Neuron (in vitro differentiated cells): Measurements from ENCODE around the gene DTX3.
A peak's percentile ranks its signal among the peaks of the same experiment; 100 is the strongest.
"Not testable (repeated sequence)": the region's sequence is repeated elsewhere in the genome, so short reads cannot be mapped to it uniquely, and the experiment has no call there.

Source experiments
- H2AFZ ChIP-seq: one replicate; pipeline ENCODE4 v1.6.1; 2013; ENCODE audit warnings: low read depth, mild to moderate bottlenecking, inconsistent platforms, low read length, moderate library complexity
- H3K27me3 ChIP-seq: one replicate; pipeline ENCODE4 v1.6.1; 2013; ENCODE audit warnings: low read length; ENCODE audit not compliant: insufficient read depth
- H3K36me3 ChIP-seq: one replicate; pipeline ENCODE4 v1.6.1; 2013; ENCODE audit warnings: low read length; ENCODE audit not compliant: insufficient read depth
- H3K4me1 ChIP-seq: one replicate; pipeline ENCODE4 v1.6.1; 2013; ENCODE audit warnings: low read length; ENCODE audit not compliant: insufficient read depth
- H3K4me3 ChIP-seq: 2 replicates; pipeline ENCODE4 v1.5.1; 2013; ENCODE audit warnings: mild to moderate bottlenecking, low read length, moderate library complexity
- H3K9me3 ChIP-seq: one replicate; pipeline ENCODE4 v1.6.1; 2013; ENCODE audit warnings: low read length

DTX3 gene

GRCh38 chr12:57604454-57604991 is at the start of gene DTX3:
DTX3 (plus strand) TSS chr12:57604824; CDS start chr12:57606518, 1,694 bp downstream.
- Histone ChIP-seq H3K36me3 (peaks cover 60% of the 10 kb centered on the region), H3K9me3 (no peaks in the 10 kb centered on the region), H3K4me3 (peak within 1 kb of the TSS; percentile 70), H3K27me3 (no peaks in the 10 kb centered on the region), H2AFZ (peak within 1 kb of the TSS; percentile 74), H3K4me1 (peaks cover 26% of the 10 kb centered on the region)

- Histone ChIP-seq H3K27me3 (no peaks in the 10 kb centered on the region), H2AFZ (no peak overlapping the region), H3K4me1 (peaks cover 38% of the 10 kb centered on the region), H3K4me3 (no peak overlapping the region), H3K9me3 (no peaks in the 10 kb centered on the region), H3K36me3 (no peaks in the 10 kb centered on the region)
These were observed 49.7 kb upstream of the DTX3 start for GRCh38 chr12:57554897-57555296.

GRCh38 chr12:57558864-57559263 is 45.8 kb upstream of the DTX3 start:
- no peaks in the 10 kb centered on the region for H3K9me3 ChIP-seq
- H3K27me3 ChIP-seq, result no peaks in the 10 kb centered on the region
- H3K4me1 ChIP-seq, result peaks cover 4% of the 10 kb centered on the region
- peaks cover 11% of the 10 kb centered on the region for H3K36me3 ChIP-seq
- H2AFZ ChIP-seq, result no peak overlapping the region
- H3K4me3 ChIP-seq, result no peak overlapping the region

- H3K36me3 ChIP-seq, result peaks cover 22% of the 10 kb centered on the region
- H2AFZ ChIP-seq, result no peak overlapping the region
- H3K27me3 ChIP-seq, result no peaks in the 10 kb centered on the region
- H3K4me3 ChIP-seq, result no peak overlapping the region
- no peaks in the 10 kb centered on the region for H3K9me3 ChIP-seq
- H3K4me1 ChIP-seq, result no peaks in the 10 kb centered on the region
These were observed 44.1 kb upstream of the DTX3 start for GRCh38 chr12:57560516-57560915.

GRCh38 chr12:57561117-57561516 is 43.5 kb upstream of the DTX3 start:
- H3K4me1 ChIP-seq, H3K9me3 ChIP-seq, H3K27me3 ChIP-seq, H3K4me3 ChIP-seq, H2AFZ ChIP-seq: not testable (repeated sequence)
- peaks cover 23% of the 10 kb centered on the region for H3K36me3 ChIP-seq

- H2AFZ ChIP-seq, result no peak overlapping the region
- no peaks in the 10 kb centered on the region for H3K27me3 ChIP-seq
- H3K4me1 ChIP-seq, result no peaks in the 10 kb centered on the region
- H3K9me3 ChIP-seq, result no peaks in the 10 kb centered on the region
- peaks cover 28% of the 10 kb centered on the region for H3K36me3 ChIP-seq
- no peak overlapping the region for H3K4me3 ChIP-seq
These were observed 41.3 kb upstream of the DTX3 start for GRCh38 chr12:57563358-57563757.

GRCh38 chr12:57564178-57564740 is 40.4 kb upstream of the DTX3 start:
- Histone ChIP-seq H3K4me1 (no peaks in the 10 kb centered on the region), H3K27me3 (no peaks in the 10 kb centered on the region), H2AFZ (no peak overlapping the region), H3K4me3 (no peak overlapping the region), H3K9me3 (no peaks in the 10 kb centered on the region), H3K36me3 (peaks cover 36% of the 10 kb centered on the region)

- Histone ChIP-seq H3K36me3 (peaks cover 59% of the 10 kb centered on the region), H2AFZ (no peak overlapping the region), H3K27me3 (no peaks in the 10 kb centered on the region), H3K4me1 (no peaks in the 10 kb centered on the region), H3K9me3 (no peaks in the 10 kb centered on the region), H3K4me3 (no peak overlapping the region)
These were observed 35.8 kb upstream of the DTX3 start for GRCh38 chr12:57568838-57569237.

GRCh38 chr12:57569858-57570257 is 34.8 kb upstream of the DTX3 start:
- H2AFZ ChIP-seq, result no peak overlapping the region
- H3K36me3 ChIP-seq, result peaks cover 52% of the 10 kb centered on the region
- no peak overlapping the region for H3K4me3 ChIP-seq
- H3K9me3 ChIP-seq, result no peaks in the 10 kb centered on the region
- no peaks in the 10 kb centered on the region for H3K27me3 ChIP-seq
- no peaks in the 10 kb centered on the region for H3K4me1 ChIP-seq

GRCh38 chr12:57570438-57570837 is 34.2 kb upstream of the DTX3 start:
- not testable (repeated sequence) for H3K4me3 ChIP-seq, H3K4me1 ChIP-seq, H2AFZ ChIP-seq, H3K27me3 ChIP-seq, H3K9me3 ChIP-seq
- H3K36me3 ChIP-seq, result peaks cover 57% of the 10 kb centered on the region

- no peak overlapping the region for H2AFZ ChIP-seq
- H3K4me3 ChIP-seq, result no peak overlapping the region
- H3K4me1 ChIP-seq, result no peaks in the 10 kb centered on the region
- H3K27me3 ChIP-seq, result no peaks in the 10 kb centered on the region
- peaks cover 68% of the 10 kb centered on the region for H3K36me3 ChIP-seq
- H3K9me3 ChIP-seq, result no peaks in the 10 kb centered on the region
These were observed 32.5 kb upstream of the DTX3 start for GRCh38 chr12:57571926-57572762.

- H3K9me3 ChIP-seq, result no peaks in the 10 kb centered on the region
- H3K4me3 ChIP-seq, result no peak overlapping the region
- H3K4me1 ChIP-seq, result no peaks in the 10 kb centered on the region
- no peaks in the 10 kb centered on the region for H3K27me3 ChIP-seq
- peaks cover 70% of the 10 kb centered on the region for H3K36me3 ChIP-seq
- no peak overlapping the region for H2AFZ ChIP-seq
These were observed 29.8 kb upstream of the DTX3 start for GRCh38 chr12:57574795-57575194.

- H3K4me1 ChIP-seq, result no peaks in the 10 kb centered on the region
- peaks cover 74% of the 10 kb centered on the region for H3K36me3 ChIP-seq
- H3K9me3 ChIP-seq, result no peaks in the 10 kb centered on the region
- H3K27me3 ChIP-seq, result no peaks in the 10 kb centered on the region
- H3K4me3 ChIP-seq, result no peak overlapping the region
- no peak overlapping the region for H2AFZ ChIP-seq
These were observed 28.6 kb upstream of the DTX3 start for GRCh38 chr12:57575771-57576612.
